ENCODE data around the gene THEM4.
"Not testable (repeated sequence)": the region's sequence is repeated elsewhere in the genome, so short reads cannot be mapped to it uniquely, and the experiment has no call there.

THEM4 gene

DNA sequence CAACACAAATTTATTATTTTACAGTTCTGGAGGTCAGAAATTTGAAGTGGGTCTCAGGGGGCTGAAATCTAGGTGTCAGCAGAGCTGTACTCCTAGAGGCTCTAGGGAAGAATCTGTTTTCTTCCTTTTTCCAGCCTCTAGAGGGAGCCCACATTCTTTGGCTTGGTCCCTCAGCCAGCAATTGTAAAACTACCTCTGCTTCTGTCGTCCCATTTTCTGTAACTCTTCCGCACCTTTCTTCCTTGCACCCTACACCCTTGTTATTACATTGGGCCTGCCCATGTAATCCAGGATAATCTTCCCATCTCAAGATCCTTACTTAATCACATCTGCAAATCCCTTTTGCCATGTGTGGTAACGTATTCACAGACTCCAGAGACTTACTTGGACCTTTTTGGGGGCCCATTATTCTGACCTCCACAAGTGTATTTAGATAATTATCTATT is 24.8 kb upstream of the THEM4 start:
- DNase-seq (ENCODE audit: low read depth in 2 of 2): peak; percentile 27 to 32

- no peak for DNase-seq (ENCODE audit: low read depth in 2 of 2)
Observed at GRCh38 chr1:151924691-151925587, 15.6 kb upstream of the THEM4 start.

DNA sequence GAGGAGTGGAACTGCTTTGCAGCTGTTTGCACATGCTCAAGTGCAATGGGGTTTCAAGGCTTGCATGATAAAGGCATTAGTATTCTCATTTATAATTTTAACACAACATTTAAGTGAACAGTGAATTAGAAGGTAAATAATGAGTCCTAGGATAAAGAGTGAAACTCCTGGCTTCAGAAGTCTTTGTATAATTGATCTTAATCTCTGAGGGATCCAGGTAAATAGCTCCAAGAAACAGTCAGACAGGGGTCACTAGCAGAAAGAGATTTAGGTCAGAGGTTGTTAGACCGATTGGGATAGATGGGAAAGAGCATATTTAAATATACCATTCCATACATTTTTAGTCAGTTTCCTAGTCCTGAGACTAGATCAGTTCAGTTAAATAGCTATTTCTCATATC is 14.1 kb upstream of the THEM4 start:
- DNase-seq (ENCODE audit: low read depth in 2 of 2): no peak

GRCh38 chr1:151920149-151920548 is 10.8 kb upstream of the THEM4 start:
- no peak for DNase-seq (ENCODE audit: low read depth in 2 of 2)

- DNase-seq (ENCODE audit: low read depth in 2 of 2): no peak
Observed at GRCh38 chr1:151918819-151919610, 9.7 kb upstream of the THEM4 start.

GRCh38 chr1:151918156-151918555 is 8.8 kb upstream of the THEM4 start:
- no peak for DNase-seq (ENCODE audit: low read depth in 2 of 2)

DNA sequence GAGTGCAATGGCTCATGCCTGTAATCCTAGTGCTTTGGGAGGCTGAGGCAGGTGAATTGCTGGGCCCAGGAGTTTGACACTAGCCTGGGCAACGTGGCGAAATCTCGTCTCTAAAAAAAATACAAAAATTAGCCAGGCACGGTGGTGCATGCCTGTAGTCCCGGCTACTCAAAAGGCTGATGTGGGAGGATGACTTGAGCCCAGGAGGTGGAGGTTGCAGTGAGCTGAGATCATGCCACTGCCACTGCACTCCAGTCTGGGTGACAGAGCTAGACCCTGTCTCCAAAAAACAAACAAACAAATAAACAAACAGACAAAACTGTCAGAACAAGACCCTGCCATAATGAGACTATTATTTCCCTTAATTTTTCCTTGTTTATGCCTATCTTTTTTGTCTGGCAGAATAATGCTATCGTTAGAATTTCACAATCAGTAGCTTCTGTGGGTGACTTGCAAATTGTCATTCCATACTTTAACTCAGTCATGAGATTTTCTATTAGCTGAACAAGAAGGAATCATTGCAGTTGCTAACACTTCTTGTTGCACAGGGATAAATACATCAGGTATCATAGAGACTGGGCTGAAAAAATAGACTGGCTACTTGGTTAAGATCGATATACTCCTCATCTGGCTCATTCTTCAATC is 7.5 kb upstream of the THEM4 start:
- no peak for DNase-seq (ENCODE audit: low read depth in 2 of 2)

DNA sequence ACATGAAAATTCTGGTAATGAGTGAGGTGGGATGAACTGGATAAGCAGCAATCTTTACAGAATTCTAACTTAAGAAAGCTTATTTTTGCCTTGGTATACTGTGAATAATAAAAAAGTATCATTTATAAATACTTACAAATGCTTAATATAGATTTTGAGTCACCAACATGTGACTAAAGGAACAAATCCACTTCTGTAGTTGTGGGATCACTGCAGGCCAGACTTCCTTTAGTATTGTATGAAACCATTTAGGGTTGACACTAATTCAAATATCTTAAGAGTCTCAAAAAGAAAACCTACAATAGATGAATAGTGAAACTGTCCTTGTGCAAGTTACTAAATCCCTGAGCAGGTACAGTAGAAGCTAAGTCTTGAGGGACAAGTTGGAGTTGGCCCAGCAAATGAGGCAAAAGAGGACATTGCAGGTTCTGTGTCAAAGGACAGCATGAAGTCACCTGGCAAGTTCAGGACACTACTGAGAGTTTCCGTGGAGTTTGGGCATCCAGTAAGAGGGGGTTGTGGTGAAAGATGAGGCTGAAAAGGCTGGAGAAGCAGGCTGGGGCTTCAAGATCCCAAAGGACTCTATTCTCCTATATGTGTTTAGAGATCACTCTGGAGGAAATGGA is 5.9 kb upstream of the THEM4 start:
- no peak for DNase-seq (ENCODE audit: low read depth in 2 of 2)

- DNase-seq (ENCODE audit: low read depth in 2 of 2): no peak
Observed at GRCh38 chr1:151914076-151914475, 4.8 kb upstream of the THEM4 start.

DNA sequence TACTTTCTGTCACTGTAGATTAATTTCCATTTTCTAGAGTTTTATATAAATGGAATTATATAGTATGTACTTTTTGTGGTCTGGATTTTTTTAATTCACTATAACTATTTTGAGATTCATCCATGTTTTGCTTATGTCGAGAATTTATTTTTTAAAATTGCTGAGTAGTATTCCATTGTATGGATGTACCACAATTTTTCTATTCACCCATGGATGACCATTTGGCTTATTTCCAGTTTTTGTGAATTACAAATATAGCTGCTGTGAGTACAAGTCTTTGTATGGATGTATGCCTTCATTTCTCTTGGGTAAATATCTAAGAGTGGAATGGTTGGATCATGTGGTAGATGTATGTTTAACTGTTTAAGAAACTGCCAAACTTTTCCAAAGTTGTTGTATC is 3.7 kb upstream of the THEM4 start:
- DNase-seq (ENCODE audit: low read depth in 2 of 2): no peak

DNA sequence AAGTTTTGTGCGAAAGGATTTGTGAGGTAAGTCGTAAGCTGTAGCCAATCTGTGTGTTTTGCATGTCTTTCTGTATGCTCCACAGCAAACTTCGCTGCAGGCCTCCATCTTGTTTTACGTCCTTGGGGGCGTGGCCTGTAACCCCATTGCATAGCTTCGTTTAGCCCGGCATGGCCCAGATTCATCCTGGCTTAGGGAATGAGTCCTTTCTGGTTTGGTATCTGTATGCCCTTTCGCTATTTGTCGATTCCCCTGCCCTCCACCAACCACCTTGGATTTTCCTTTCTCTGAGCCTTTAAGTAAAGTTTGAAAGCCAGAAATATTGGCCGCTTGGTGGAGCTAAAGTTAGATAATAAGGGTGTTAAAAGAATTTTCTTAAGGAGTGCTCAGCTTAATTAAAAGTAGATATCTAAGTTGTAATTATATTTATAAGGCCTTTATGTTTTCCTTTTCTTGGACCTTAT is 1.1 kb downstream of the THEM4 start:
- DNase-seq (ENCODE audit: low read depth in 2 of 2): no peak

- no peak for DNase-seq (ENCODE audit: low read depth in 2 of 2)
Observed at GRCh38 chr1:151907363-151908139, 1.8 kb downstream of the THEM4 start.

GRCh38 chr1:151906324-151906645 is 3.0 kb downstream of the THEM4 start:
- not testable (repeated sequence) for DNase-seq (ENCODE audit: low read depth in 2 of 2)

DNA sequence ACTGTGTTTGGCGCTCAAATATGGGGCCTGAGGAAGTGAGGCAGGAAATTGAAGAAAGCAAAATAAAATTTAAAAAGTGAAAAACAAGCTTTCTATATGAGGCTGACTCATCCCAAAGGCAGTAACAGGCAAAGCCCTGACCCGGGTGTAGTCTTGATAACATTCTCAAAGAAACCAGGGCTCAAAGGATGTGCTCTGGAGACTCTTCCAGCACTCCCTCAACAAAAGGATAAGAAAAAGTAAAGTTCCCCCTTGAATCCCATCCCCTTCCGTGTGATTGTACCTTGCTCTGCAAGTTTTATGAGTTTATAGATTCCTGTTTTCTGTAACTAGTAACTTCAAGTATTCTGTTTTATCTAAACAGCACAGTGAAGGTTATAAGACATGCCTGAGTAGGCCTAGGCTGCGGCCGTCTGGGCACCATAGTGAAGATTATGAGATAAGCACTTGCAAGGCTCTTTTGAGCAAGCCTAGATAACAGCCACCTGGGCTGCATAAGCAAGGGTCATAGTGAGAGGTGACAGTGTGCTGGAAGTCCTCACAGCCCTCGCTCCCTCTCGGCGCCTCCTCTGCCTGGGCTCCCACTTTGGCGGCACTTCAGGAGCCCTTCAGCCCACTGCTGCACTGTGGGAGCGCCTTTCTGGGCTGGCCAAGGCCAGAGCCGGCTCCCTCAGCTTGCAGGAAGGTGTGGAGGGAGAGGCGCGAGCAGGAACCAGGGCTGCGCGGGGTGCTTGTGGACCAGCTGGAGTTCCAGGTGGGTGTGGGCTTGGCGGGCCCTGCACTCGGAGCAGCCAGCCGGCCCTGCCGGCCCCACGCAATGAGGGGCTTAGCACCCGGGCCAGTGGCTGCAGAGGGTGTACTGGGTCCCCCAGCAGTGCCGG is 3.6 kb downstream of the THEM4 start:
- not testable (repeated sequence) for DNase-seq (ENCODE audit: low read depth in 2 of 2)

- DNase-seq (ENCODE audit: low read depth in 2 of 2): no peak
Observed at GRCh38 chr1:151905070-151905442, 4.3 kb downstream of the THEM4 start.

GRCh38 chr1:151902858-151903257 is 6.5 kb downstream of the THEM4 start:
- DNase-seq (ENCODE audit: low read depth in 2 of 2): no peak

- not testable (repeated sequence) for DNase-seq (ENCODE audit: low read depth in 2 of 2)
Observed at GRCh38 chr1:151900804-151901203, 8.5 kb downstream of the THEM4 start.

- no peak for DNase-seq (ENCODE audit: low read depth in 2 of 2)
Observed at GRCh38 chr1:151898519-151898991, 10.8 kb downstream of the THEM4 start.

- no peak for DNase-seq (ENCODE audit: low read depth in 2 of 2)
Observed at GRCh38 chr1:151897991-151898431, 11.3 kb downstream of the THEM4 start.

Measured in fibroblast of skin of left quadriceps (primary cell).